ENCODE measurements around the gene CMTM7.

CMTM7 gene

DNA sequence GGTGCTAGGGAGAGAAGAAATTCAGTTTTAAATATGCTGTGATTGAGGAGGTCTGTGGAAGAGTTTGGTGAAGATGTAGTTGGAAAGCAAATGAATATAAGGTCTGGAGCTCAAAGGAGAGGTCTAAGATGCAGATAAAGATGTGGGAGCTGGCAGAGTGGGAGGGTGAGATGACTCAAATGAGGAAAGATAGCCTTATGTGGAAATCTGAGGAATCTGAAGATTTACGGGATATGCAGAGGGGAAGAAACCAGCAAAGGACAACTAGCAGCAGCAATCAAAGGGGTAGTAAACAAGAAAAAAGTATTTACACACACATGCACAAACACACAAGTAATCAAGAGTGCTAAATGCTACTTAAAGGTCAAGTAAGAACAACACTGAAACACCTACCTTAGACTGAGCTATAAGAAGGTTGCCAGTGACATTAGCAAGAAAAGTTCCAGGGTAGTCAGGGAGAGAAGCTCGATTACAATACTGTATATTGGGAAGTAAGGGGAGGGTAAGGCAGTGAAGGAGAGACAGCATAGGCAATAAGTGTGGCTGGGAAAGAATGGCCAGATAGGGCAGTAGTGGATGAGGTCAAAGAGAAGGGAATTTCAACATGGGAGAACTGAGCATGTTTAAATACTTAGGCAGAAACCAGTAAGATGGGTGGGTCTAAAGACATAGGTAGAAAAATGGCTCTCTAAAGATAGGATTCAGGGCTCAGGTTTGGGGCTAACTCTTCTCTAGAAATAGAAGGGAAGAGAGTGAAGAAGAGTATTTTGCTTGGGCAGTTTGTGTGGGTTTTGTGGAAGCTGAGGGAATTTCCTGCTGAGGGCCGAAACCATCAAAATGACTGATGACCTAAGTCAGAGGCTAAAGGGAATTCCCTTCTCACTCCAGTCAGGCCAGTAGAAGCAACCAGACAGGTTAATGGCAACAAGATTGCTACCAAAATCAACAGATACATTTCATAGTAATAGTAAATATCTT is 102.1 kb downstream of the CMTM7 start:
- DNase-seq = no peak
- ATAC-seq = peak; percentile 61

- ATAC-seq (no peak), DNase-seq (no peak)
Observed at GRCh38 chr3:32495085-32495484, 103.4 kb downstream of the CMTM7 start.

GRCh38 chr3:32495609-32496008 is 104.0 kb downstream of the CMTM7 start:
- no peak for ATAC-seq
- DNase-seq = no peak

- ATAC-seq = no peak
- DNase-seq = no peak
Observed at GRCh38 chr3:32498252-32498651, 106.6 kb downstream of the CMTM7 start.

DNA sequence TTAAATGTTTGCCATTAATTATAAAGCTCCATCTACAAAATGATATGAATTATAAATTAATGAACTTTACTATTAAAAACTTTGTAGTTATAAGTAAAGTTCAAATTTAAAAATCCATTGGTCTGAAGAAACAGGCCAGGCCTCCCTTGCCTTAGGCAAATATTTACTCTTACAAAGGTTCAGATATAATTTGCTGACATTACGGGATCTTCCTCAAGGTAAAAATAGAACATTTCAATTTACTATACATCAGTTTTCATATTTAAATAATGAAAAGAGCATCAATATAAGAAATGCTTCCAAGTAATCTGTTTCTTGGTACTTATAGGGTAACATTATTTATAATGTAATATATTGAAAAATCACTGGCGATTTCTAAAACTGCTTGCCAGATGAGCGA is 107.3 kb downstream of the CMTM7 start:
- ATAC-seq = no peak
- no peak for DNase-seq

DNA sequence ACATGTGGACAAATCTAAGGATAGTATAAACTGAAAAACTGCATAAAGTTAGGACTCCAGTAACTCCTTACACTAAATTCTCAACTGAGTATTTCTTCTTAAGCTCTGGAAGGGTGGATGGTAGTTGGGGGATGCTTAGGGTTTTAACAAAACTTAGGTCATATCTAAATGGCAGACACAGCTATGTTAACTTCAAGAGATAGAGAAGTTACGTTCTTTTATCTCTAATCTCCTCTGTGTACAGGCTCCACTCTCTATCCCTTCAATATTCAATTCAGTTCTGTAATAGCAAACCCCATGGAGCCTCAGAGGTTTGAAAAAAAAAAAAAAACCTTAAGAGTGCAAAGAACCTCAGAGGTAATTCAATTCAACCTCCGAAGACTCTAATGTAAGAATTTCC is 107.9 kb downstream of the CMTM7 start:
- no peak for DNase-seq
- ATAC-seq = no peak

GRCh38 chr3:32500231-32500630 is 108.6 kb downstream of the CMTM7 start:
- no peak for DNase-seq
- no peak for ATAC-seq

DNA sequence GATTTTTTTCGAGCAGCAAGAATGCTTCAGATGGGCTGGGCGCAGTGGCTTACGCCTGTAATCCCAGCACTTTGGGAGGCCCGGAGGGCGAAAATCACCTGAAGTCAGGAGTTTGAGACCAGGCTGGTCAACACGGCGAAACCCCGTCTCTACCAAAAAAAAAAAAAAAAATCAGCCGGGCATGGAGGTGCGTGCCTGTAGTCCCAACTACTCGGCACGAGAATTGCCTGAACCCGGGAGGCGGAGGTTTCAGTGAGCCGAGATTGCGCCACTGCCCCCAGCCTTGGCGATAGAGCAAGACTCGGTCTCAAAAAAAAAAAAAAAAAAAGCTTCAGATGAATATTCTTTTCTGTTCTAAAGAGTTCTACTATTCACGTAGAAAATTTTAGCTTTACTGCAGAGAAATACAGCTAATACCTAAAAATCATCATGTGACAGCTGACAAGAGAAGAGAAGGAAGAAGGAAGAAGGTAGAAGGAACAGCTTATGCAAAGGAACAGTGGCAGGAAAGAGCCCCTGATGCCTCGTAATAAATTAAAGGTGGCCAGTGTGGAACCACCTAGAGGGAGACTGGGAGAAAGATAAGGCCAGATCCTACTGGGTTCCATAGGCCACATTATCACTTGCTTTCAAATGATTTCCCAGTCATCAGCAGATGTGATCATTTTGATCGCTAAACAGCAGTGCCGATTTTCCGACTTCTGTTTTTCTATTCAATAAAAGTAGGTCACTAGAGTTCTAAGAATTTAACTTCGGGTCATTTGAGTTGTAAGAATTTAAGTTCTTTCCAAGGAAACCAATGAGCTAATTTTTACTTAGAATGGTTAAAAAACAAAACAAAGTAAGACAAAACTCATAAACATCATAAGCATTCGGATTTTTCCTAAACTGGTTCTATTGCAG is 109.5 kb downstream of the CMTM7 start:
- DNase-seq (no peak), ATAC-seq (no peak)

- ATAC-seq (no peak), DNase-seq (no peak)
Observed at GRCh38 chr3:32501783-32502117, 110.1 kb downstream of the CMTM7 start.

GRCh38 chr3:32502118-32502945 is 110.7 kb downstream of the CMTM7 start, which contains the start of gene CMTM6:
CMTM6 (minus strand) TSS chr3:32502852; CDS start chr3:32502745, 107 bp downstream.
- ATAC-seq (peak; percentile 86), DNase-seq (peak; percentile 79)

- DNase-seq (no peak), ATAC-seq (no peak)
Observed at GRCh38 chr3:32502946-32503286, 111.3 kb downstream of the CMTM7 start.

Data from stimulated activated naive CD8-positive, alpha-beta T cell treated with anti-CD3 and anti-CD28 coated beads, Interleukin-15, Interleukin-2, amounts not matched to agents 100 U/mL and 50 U/mL, for 24 hours (primary cell).